GM21447 (cell line): Measurements from ENCODE around the gene SORCS2.

Experiments
- ATAC-seq: cut with Tn5 transposase; IDR thresholded peaks from one replicate; pipeline ENCODE4 v1.9.1; 2021; ENCODE audit not compliant: unreplicated experiment

The SORCS2 gene

DNA sequence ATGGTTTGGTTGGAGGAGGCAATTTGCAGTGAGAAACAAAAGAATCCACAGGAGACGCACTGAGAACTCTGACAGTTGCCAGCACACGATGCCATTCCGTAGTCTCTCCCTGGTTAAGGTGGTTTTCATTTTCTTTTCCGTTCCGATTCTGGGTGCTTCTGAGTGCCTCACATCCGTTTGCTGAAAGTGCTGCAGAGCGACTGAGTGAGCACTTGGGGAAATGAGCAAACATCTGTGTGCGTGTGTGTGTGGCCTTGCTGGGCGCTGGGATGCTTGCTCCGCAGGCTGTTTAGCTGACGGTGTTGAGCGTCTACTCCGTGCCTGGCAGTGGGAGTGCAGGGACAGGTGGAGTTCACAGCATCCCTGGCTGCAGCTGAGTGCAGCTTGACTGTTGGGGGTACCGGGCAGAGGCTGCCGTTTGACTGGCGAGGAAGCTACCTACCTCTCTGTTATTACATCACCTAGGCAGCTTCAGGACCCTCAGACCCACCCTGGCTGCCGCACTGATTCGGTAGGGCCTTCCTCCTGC, 49.3 kb downstream of the SORCS2 start:
- ATAC-seq = no peak

DNA sequence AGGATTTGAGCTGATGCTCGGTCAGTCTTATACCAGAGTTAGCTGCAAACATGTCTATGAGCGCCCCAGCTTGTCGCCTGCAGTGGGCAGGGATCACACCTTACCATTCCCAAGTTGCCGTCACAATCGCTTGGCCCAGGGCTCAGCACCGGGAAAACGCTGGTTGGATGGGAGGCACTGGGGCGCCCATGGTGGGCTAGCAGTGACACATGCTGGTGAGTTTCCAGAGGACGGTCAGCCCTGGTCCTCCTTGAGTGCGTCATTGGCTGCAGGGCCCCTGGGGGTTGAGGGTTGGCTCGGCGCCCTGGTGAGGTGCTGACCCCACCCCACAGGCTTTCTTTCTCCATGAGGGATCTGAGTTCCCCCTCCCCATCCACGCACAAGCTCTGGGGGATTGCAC, 50.4 kb downstream of the SORCS2 start:
- no peak for ATAC-seq

DNA sequence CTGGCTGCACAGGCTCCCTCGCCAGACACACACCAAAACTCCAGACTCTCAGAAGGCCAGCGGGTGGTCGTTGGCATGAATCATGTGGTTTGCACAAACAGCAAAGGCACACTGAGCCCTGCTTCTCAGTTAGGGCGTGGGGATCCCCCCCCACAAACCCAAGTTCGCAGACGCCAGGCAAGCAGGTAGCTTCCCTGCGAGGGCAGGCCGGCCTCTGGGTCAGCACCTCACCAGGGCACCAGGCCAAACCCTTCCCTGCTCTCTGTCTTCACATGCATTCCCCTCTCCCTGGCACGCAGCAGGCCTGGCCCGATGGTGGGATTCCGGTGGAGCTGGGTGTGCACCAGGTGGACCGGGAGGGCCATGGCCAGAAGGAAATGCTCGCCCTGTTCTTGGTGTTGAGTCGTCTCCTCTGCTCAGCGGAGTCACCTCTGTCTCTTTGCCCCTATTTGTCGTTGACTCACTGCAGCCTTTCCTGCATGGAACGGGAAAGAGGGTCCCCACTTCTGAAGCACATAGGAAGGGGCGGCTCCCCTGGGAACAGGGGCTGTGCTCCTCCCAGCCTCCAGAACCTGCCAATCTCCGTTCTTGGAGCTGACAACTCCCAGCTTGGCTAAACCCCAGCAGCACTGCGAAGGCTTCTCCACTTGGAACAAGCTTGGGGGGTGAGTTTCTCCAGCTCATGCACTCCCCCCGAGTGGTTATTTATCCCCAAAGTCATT, 51.4 kb downstream of the SORCS2 start:
- ATAC-seq = no peak

DNA sequence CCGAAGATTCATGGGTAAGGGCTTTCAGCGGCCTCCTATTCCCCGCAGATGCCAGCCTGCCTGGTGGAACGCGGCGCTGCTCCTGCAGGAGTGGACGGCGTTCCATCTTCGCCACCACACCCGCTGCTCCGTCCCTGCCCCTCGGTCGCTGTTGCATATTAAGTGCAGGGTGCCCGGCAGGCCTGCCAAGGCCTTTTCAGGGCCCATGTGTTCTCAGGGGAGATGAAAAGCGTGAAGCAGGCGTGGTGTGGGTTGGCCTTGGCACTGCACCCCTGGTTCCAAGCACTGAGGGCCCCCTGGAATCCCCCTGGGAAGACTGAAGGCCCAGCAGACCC, 52.0 kb downstream of the SORCS2 start:
- no peak for ATAC-seq

DNA sequence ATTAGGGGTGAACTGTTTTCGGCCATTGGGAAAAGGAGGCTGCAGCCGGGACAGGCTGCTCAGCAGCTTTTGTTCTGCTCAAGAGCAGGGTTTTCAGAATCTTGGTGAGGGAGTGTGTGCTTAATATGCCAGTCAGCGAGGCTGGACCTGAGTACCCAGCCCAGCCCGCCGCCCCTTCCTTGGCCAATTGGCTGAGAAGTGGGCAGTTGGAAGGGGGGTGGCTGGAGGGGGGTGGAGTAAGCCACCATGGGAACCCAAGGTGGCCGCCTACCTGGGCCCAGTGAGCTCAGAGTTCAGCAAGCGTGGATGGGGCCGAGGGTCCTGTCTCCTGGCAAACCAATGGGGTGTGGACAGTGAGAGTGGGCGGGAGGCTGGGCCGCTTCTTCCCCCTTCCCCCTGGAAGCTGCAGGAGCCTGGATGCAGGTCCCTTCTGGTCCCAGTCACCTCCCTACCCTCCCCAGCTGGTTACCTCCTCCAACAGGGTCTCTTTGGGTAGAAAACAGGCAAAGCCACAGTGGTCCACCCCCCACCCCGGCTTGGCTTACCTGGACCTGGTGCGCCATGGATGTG, 52.5 kb downstream of the SORCS2 start:
- ATAC-seq = no peak

DNA sequence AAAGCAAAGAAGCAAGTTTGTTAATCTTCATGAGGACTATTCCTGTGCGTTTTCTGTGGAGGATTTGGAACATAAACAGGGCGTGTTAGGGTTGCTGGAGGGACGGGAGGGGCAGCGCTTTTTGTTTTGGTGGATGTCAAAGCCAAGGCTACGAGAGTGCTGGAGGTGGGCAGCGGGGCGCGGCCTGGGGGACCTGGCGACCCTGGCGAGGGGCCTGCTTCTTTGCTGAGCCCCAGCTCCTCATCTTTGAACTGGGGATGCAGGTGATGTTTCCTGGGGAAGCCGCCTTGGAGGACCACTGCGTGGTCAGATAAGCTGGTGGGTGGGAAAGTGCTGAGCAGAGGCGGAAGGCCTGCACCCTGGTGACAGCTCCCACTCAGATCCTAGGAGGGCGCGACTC, 55.2 kb downstream of the SORCS2 start:
- ATAC-seq = no peak

DNA sequence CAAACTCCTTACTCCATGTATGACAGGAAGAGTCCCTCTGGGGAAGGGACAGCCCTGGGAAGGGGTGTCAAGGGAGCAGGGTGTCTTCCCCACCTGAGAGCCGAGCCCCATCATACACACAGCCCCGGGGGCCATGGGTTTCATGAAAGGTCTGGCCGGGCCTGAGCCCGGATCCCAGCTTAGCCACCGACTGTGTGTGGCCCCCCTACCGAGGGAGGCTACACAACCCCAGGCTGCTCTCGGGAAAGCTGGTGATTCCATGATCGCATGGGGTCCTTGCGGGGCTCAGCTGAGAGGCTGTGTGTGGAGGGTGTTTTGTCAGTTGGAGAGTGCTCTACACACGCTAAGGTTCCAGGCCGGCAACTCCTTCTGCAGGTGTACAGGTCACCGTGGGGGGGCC, 55.6 kb downstream of the SORCS2 start:
- no peak for ATAC-seq

DNA sequence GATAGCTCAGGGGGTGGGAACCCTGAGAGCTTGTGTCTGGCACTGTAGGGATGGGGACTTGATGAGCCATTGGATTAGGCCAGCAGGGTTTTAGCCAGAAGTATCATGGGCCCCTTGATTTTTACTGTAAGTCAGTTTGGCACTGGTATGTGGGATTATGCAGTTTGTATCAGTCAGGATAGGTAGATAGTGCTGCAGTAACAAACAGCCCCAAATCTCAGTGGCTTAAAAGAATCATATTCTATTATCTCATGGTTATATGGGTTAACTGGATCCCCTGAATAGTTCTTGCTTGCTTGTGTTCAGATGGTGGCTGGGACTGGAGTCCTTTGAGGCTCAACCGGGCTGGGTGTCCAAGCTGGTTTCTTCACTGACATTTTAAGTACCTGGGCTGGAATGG, 56.5 kb downstream of the SORCS2 start:
- ATAC-seq = no peak

DNA sequence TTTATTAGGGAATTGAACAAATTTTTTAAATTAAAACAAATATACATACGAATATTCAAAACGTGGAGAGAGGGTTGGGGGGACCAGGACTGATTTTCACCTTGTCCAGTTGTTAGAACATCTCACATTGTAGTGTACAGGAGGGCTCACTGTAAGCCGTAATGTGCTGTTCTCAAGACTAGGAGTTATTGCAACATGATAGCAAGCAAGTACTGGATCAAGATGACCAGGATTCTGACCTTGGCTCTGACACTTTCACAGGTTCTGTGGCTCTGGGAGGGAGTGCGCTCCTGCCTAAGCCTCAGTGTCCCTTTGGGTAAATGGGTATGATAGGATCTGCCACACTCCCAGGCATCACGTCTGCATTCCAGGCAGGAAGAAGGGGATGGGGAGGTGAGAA, 59.0 kb downstream of the SORCS2 start:
- ATAC-seq = no peak

DNA sequence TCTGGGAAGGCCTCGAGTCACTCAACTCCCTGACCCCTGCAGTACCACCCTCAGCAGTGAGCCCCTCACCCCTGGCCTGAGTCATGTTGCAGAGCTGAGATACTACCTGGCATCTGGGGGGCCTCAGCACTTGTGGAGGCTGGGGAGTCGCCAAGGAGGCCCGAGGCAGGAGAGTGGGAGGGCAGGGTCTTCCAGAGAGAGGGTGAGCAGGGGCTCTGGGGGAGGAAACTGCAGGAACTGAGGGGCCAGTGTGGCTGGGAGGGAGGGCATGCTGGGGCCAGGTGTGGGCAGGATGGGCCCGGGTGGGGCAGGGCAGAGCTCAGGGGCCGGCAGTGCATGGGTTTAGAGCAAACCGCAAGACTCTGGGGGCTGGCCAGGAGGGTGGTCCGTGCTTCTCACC, 59.7 kb downstream of the SORCS2 start:
- ATAC-seq = no peak

DNA sequence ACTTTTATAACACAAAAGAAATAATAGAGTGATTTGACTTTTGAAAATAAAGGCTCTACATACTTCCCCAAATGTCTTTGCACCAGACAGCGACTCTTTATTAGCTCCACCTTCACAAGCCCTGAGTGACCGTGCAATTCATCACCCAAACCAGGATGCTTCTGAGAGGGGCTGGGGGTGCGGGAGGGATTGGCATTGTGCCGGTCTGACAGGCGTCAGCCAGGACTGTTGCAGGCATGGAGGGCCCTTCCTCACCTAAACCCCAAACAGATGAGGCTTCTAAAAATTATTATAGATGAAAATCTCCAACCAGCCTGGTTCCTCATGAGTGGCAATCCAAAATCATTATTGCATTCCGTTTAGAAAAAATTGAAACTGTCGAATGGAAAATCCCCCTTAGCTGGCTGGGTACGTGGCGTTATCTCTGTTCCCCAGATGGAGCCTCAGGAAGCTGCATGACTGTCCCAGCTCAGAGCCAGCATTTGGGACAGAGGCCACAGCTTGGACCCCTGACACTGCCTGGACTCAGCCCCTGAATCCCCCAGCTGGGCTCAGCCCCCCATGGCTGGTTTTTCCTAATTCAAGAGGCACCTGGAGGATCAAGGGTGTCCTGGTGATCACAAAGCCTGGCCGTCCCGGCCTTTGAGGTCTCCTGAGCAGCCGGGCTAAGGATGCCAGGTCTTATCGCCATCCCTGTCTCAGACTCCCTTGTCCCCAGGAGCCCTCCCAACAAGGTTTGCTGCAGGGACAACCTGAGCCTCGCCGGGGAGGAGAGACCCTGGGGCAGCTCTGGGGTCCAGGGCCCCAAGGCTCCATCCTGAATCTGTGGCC, 60.4 kb downstream of the SORCS2 start:
- no peak for ATAC-seq

DNA sequence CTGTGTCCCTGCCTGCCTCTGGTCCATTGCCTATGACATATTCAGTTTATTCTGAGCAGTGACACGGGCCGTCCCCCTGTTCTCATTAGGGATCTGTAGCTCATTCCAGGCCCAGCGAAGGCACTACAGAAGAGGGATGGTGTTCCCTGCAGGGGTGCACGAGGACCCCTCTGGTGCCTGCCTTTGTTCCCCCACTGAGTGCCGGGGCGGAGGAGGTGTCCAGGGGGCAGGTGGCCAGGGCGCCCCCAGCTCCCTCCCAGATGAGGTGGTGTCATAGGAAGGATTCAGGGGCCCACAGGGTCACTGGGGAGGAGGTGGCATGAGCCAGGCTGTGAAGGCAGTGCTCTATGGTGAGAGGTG, 61.0 kb downstream of the SORCS2 start:
- ATAC-seq = no peak

DNA sequence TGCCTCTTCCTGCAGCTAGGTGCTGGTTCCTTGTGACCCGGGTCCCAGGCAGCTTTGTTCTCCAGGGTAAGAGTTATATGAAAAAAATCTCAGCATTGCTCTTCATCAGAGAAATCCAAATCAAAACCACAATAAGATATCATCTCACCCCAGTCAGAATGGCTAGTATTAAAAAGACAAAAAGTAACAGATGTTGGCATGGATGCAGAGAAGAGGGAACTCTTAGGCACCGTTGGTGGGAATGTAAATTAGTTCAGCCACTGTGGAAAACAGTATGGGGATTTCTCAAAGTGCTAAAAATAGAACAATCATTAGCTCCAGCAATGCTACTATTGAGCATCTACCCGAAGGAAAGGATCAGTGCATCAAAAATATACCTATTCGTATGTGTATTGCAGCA, 61.5 kb downstream of the SORCS2 start:
- ATAC-seq = no peak

DNA sequence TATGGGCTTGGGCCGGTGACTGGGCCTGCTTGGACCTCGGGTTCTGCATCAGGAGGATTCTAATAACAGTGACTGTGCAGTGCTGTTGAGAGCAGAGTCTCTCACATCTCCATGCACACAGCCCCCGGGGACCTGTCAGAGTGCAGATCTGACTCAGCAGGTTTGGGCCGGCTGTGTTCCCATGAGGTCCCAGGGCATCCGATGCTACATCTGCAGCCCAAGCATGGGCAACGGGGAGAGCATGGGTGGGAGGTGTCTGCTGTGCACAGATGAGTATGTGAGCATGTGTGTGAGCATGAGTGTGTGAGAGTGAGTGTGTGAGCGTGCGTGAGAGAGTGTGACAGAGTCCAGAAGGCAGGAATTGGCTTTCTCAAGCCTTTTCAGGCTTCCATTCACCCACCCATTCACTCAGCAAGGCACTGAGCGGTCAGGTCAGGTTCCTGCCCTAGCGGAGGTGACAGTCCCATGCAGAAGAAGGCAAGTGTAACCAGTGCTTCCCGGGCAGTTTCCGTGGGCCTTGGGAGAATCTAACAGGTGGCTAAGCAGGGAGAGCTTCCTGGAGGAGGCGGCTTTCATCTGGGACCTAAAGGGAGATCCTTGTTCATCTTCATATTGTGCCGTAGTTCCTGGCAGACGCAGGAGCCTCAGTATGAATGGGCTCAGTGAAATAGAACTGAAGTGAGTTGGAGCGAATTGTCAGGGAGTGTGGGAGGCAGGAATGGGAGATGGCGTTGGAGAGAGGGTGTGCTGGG, 62.6 kb downstream of the SORCS2 start:
- peak; percentile 85 for ATAC-seq

DNA sequence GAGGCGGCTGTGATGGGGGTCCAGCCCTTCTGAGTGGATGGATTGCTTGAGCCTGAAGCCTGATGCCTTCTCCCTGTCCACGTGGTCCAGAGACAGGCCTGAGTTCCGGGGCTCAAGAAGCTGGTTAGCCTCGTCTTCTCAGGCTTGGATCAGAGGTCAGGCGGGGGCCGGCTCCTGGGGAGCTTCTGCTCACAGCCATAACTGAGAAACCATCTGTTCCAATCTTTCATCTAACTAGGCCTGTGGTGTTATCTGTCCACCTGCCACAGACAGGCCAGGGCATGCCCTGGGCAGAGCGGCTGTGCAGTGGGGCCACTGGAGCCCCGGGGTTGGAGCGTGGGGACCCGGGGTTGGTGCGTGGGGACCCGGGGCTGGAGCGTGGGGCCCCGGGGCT, 63.1 kb downstream of the SORCS2 start:
- no peak for ATAC-seq

DNA sequence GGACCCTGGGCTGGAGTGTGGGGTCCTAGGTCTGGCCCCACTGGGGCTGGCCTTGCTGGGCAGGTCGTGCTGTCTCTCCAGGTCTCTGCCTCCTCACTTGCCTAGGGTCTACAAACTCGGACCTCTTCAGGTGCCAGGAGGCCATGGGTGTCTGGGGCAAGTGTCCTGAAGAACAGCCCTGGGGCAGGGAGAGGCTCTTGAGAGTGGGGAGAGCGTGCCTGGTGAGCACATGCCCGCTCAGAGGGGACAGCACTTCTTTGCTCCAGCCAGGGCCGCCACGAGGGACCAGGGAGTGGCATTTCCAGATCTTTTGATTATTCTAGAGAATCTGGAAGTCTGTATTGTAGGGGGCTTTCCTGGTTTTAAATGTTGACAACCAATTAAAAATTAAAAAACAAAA, 63.7 kb downstream of the SORCS2 start:
- no peak for ATAC-seq

DNA sequence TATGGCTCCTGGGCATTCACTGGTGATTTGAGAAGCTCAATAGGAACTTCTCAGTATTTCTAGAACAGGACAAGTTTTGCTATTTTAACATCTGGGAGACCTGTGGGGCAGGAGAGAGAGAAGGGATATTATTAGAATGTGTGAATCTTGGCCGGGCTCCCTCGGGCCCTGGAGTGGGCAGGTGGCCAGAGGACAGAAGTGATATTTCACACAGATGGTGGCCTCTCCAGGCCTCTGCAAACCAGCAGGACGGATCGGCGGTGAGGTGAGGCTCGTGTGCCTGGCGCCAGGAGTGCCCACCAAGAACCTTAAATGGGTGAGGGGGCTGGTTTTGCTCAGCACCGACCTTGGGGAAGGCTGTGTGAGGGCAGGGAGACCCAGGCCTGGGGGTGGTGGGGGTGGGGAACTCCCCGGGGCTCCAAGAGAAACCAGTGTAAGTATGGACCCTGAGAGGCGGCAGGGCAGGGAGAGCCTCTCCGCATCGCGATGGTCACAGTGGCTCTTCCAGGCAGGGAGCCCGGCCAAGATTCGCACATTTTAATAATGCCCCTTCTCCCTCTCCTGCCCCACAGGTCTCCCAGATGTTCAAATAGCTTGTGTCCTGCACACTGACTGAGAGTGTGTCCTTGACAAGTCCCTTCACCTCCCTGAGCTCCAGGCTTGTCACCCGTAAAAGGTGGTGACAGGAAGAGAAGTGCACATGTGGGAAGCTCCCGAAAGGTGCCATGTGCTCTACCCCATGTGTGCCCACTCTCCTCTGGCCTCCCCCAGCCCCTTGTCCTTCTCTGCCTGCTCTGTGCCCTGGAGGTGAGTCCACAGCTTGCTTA, 64.9 kb downstream of the SORCS2 start:
- ATAC-seq = no peak

DNA sequence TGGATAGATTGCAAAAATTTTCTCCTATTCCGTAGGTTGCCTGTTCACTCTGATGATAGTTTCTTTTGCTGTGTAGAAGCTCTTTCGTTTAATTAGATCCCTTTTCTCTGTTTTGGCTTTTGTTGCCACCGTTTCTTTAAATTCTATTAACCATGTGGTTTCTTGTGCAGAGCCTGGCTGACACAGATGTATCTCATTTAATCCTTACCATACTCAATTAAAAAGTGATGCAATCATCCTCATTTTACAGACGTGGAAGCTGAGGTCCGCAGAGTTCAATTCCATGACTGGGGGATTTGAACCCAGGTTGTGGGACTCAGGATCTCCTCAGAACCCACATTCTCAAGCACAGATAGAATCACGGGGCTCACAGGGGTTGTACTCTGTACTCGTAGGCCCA, 66.7 kb downstream of the SORCS2 start:
- no peak for ATAC-seq

DNA sequence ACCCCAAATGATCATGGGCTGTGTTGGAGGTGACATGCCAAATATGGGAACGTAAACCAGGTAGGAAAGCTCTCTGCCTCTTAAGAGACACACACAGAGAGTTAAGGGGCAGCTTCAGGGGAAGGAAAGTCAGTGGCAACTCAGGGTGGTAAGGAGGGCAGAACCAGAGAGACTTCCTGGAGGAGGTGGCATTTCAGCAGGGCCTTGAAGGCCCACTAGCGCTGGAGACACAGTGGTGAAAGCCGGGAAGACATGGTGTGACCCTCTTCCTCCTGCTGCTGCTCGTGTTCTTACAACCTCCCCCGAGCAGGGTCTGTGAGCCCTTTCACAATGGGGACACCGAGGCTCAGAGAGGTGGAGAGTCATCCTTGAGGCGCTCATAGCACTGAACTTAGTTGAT, 68.2 kb downstream of the SORCS2 start:
- no peak for ATAC-seq

DNA sequence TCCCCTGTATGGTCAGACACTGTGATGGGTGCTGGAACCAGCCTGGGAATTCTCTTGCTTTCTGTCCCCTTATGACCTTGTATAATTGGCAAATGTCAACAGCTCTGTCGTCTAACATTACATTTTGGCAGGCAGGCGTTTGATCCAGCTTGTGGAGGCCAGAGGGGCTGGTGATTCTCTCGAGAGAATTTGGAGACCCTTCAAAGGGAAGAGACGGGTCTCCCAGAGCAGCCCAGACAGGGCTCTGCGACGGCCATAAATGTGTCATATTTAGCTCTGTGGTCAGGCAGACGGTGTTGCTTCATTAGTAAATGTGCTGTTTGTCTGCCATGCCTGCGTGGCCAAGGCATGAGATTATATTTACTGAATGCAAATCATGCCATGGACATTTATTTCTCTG, 68.7 kb downstream of the SORCS2 start:
- ATAC-seq = no peak

DNA sequence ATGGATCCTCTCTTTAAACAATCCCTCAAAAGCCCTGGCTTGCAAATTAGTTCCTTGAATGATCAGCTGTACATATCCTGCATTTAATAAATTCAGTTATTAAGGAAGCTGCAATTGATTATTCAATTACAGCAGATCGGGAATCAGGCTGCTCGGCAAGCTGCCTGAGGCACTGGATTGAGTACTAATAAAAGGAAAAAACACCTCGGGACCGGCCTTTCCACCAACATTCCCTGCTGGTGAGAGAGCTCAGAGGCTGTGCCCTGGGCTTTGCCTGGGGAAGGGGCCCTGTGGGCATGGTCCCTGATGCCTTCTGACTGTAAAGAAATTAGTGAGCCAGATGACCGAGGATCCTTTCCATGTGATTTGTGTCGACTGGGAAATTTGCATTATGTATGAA, 69.2 kb downstream of the SORCS2 start:
- ATAC-seq = no peak
